Caco-2 (cell line): ENCODE results near the gene WIPF1. TPM values are rescaled to one million over a fixed set of nuclear protein-coding genes. Genes with fewer than 3 reads are reported as not detected.

Source experiments
- BruUV-seq: library from RNA; stranded (reverse); fragments of 400-500 nt; replicated peaks from 2 replicates; lab custom pipeline; 2021; lab: Mats Ljungman, UMichigan
- CTCF ChIA-PET: fragments of 300-600 bp; sonication (Branson Sonifier 250); formaldehyde crosslinking; loops from one replicate; lab custom pipeline; 2022; ENCODE audit warnings: antibody characterized with exemption; lab: Charles Lee
- POLR2A ChIA-PET: fragments of 300-600 bp; sonication (Branson Sonifier 250); formaldehyde crosslinking; loops from one replicate; lab custom pipeline; 2022; ENCODE audit warnings: antibody characterized with exemption; lab: Charles Lee
- DNase-seq, 2 experiments: peaks; one replicate each; pipeline versions ENCODE4 v3.0.0 to v3.0.0-alpha.2; 2020 to 2022
- H3K27me3 ChIP-seq: replicated peaks from 2 replicates; pipeline ENCODE4 v1.6.0; 2011; ENCODE audit warnings: low read length; ENCODE audit not compliant: control insufficient read depth, insufficient read depth
- H3K36me3 ChIP-seq: 2 replicates; pipeline ENCODE4 v1.5.1; 2011; ENCODE audit warnings: low read length; ENCODE audit not compliant: control insufficient read depth, insufficient read depth
- H3K4me1 ChIP-seq: fragments of 250-450 bp; sonication (Bioruptor Pico); 2 replicates; pipeline ENCODE4 v1.5.1; 2020; ENCODE audit warnings: mild to moderate bottlenecking
- H3K4me3 ChIP-seq: 2 replicates; pipeline ENCODE4 v1.5.1; 2011; ENCODE audit warnings: low read depth, mild to moderate bottlenecking, control low read depth, low read length
- H3K9me3 ChIP-seq: fragments of 250-450 bp; sonication (Bioruptor Pico); 2 replicates; pipeline ENCODE4 v1.5.1; 2020; ENCODE audit warnings: mild to moderate bottlenecking, moderate library complexity
- H3K27ac Mint-ChIP-seq: one replicate; pipeline ENCODE4 v1.8.0; 2022; ENCODE audit warnings: mixed read lengths; ENCODE audit not compliant: unreplicated experiment
- H3K27me3 Mint-ChIP-seq: one replicate; pipeline ENCODE4 v1.8.0; 2022; ENCODE audit warnings: mixed read lengths; ENCODE audit not compliant: insufficient read depth, unreplicated experiment
- H3K36me3 Mint-ChIP-seq: one replicate; pipeline ENCODE4 v1.8.0; 2022; ENCODE audit warnings: mild to moderate bottlenecking, mixed read lengths; ENCODE audit not compliant: insufficient read depth, unreplicated experiment
- H3K4me1 Mint-ChIP-seq: one replicate; pipeline ENCODE4 v1.8.0; 2022; ENCODE audit warnings: low read depth, mixed read lengths; ENCODE audit not compliant: unreplicated experiment
- H3K4me3 Mint-ChIP-seq: one replicate; pipeline ENCODE4 v1.8.0; 2022; ENCODE audit warnings: mild to moderate bottlenecking, moderate library complexity, mixed read lengths; ENCODE audit not compliant: unreplicated experiment
- H3K9me3 Mint-ChIP-seq: one replicate; pipeline ENCODE4 v1.8.0; 2022; ENCODE audit warnings: mixed read lengths; ENCODE audit not compliant: unreplicated experiment
- CTCF ChIP-seq, 2 experiments: fragments of 200-600 bp in 1 of 2; IDR thresholded peaks; 1 replicate in 1 of 2; 2 replicates in 1 of 2; pipeline versions ENCODE4 v1.5.1 to v1.8.0; 2011 to 2022; ENCODE audit warnings: antibody characterized with exemption in 1 of 2, control low read depth in 1 of 2, inconsistent platforms in 1 of 2, low read depth in 1 of 2, low read length in 1 of 2, mild to moderate bottlenecking in 1 of 2, moderate library complexity in 1 of 2; ENCODE audit not compliant: insufficient read depth in 1 of 2, severe bottlenecking in 1 of 2, unreplicated experiment in 1 of 2
- intact Hi-C: fragments of 100-400 bp; cut with micrococcal nuclease; formaldehyde crosslinking; loops from one replicate; pipeline ENCODE4 v1.10.0; 2022; ENCODE audit not compliant: unreplicated experiment
- total RNA-seq: library from RNA; stranded (reverse); gene quantifications from 2 replicates; pipeline ENCODE4 v1.2.3, GENCODE V29; 2022

WIPF1 gene
- total RNA-seq, 1 experiment from 2014 or later: 5.1 TPM

- Histone ChIP-seq H3K4me1 (peaks cover 10% of the 10 kb centered on the region; the same call in 1 of the 2 replicates), H3K36me3 (no peaks in the 10 kb centered on the region), H3K27me3 (no peaks in the 10 kb centered on the region), H3K9me3 (no peaks in the 10 kb centered on the region), H3K4me3 (no peak overlapping the region)
- Mint-ChIP-seq H3K27me3 (no peaks in the 10 kb centered on the region), H3K4me3 (no peak overlapping the region), H3K36me3 (no peaks in the 10 kb centered on the region), H3K27ac (no peak overlapping the region), H3K9me3 (no peaks in the 10 kb centered on the region), H3K4me1 (no peaks in the 10 kb centered on the region)
- intact Hi-C loops: no loop called here
- CTCF ChIA-PET: no interaction called here
- POLR2A ChIA-PET: no interaction called here
- BruUV-seq: no TSS peak
- no peak for DNase-seq
- no peak for TF ChIP-seq CTCF (IDR thresholded peaks at IDR 0.05; ENCODE audit: insufficient read depth in 1 of 2, low read depth in 1 of 2, low read length in 1 of 2, severe bottlenecking in 1 of 2, unreplicated experiment in 1 of 2)
These were observed 4.6 kb downstream of the WIPF1 start for GRCh38 chr2:174593041-174593440.

DNA sequence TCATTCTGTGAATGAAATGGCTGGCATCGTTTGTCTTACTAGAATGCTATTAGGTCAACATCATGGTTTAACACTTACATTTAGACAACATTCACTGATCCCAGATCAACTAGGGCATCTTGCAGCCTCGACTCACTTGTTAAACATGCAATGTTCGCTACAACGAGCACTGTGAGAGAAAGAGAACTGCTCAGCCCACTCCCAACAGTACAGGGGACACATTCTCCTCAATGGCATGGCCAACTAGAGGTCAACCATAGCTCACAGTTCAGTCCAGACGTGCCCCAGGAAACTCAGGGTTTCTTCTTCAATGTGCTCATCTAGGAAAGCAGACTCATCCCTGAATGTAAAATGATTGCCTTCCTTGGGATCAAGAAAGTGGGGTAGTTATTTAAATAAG lies 5.9 kb downstream of the WIPF1 start:
- intact Hi-C loops: no loop called here
- Mint-ChIP-seq H3K4me1 (no peaks in the 10 kb centered on the region), H3K9me3 (no peaks in the 10 kb centered on the region), H3K4me3 (no peak overlapping the region), H3K36me3 (no peaks in the 10 kb centered on the region), H3K27me3 (no peaks in the 10 kb centered on the region), H3K27ac (no peak overlapping the region)
- BruUV-seq: no TSS peak
- ChIA-PET POLR2A (no interaction called here), CTCF (interaction anchor here (0.5 kb wide), 1 partner anchor 121 kb away, joined by 3 read pairs; no protein-coding TSS in a partner anchor)
- no peaks in the 10 kb centered on the region for H3K27me3 ChIP-seq
- no peak overlapping the region for H3K4me3 ChIP-seq
- TF ChIP-seq CTCF (IDR thresholded peaks at IDR 0.05; ENCODE audit: insufficient read depth in 1 of 2, low read depth in 1 of 2, low read length in 1 of 2, severe bottlenecking in 1 of 2, unreplicated experiment in 1 of 2): no peak
- no peaks in the 10 kb centered on the region for H3K9me3 ChIP-seq
- peaks cover 10% of the 10 kb centered on the region; the same call in 1 of the 2 replicates for H3K4me1 ChIP-seq
- H3K36me3 ChIP-seq: no peaks in the 10 kb centered on the region
- no peak for DNase-seq

GRCh38 chr2:174590928-174591648 lies 6.5 kb downstream of the WIPF1 start:
- no peaks in the 10 kb centered on the region for H3K27me3 ChIP-seq
- H3K4me1 ChIP-seq: peaks cover 10% of the 10 kb centered on the region; the same call in 1 of the 2 replicates
- H3K4me3 Mint-ChIP-seq: no peak overlapping the region
- no peaks in the 10 kb centered on the region for H3K4me1 Mint-ChIP-seq
- no peaks in the 10 kb centered on the region for H3K27me3 Mint-ChIP-seq
- TF ChIP-seq CTCF (IDR thresholded peaks at IDR 0.05; ENCODE audit: insufficient read depth in 1 of 2, low read depth in 1 of 2, low read length in 1 of 2, severe bottlenecking in 1 of 2, unreplicated experiment in 1 of 2): no peak
- ChIA-PET POLR2A (no interaction called here), CTCF (no interaction called here)
- H3K9me3 ChIP-seq: no peaks in the 10 kb centered on the region
- intact Hi-C loops: no loop called here
- no peaks in the 10 kb centered on the region for H3K36me3 ChIP-seq
- no peak overlapping the region for H3K27ac Mint-ChIP-seq
- BruUV-seq: no TSS peak
- no peaks in the 10 kb centered on the region for H3K9me3 Mint-ChIP-seq
- DNase-seq: no peak
- no peak overlapping the region for H3K4me3 ChIP-seq
- no peaks in the 10 kb centered on the region for H3K36me3 Mint-ChIP-seq
